ENCODE measurements around the gene WAPL. TPM values are rescaled to one million over a fixed set of nuclear protein-coding genes. Genes with fewer than 3 reads are reported as not detected.

The WAPL gene
- total and polyA plus RNA-seq, 8 donors = 7.1 to 22.0 (median 12.4) TPM

DNA sequence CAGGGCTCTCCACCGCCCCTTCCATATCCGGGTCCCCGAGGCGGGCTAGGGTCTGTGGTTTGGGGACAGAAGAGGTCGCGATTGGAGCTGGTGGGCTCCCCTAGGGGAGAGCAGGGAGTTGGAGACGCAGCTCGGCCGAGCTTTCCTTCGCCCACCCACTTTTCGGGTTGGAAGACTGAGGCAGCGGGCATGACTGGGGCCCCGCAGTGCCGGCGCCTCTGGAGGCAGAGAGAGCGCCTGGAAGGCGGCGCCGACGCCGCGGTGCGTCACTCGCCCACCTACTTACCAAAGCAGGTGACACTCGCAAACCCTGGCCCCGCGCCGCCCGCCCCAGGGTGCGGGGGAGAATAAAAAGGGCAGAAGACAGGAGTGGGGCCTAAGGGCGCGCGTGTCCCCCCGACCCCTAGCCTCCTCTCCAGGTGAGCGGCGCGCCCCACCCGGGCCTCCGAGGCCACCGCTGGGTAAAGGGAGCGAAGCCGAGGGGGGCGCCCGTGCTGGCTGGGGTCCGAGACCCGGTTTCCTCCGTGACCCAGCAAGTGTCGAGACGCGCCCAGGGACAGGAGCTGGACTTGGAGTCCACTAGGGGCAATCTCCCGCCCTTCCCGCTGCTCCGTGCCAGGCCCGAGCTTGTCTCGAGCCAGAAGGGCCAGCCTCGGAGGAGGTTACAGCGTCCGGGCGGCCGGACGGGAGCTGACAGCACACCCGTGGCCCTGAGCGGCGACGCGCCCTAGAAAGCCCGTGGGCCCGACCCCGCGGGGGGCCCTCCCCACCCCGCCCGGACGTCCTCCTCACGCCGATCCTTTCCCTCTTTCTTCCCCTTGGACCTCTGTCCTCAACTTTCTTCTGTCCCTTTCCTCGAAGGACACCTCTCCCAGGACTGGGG is 120.6 kb downstream of the WAPL start:
- no peak for FAIRE-seq
- Histone ChIP-seq H3K27me3 (no peaks in the 10 kb centered on the region), H3K4me3 (peak overlapping the region; percentile 49 to 80 (median 64)), H3K36me3 (no peaks in the 10 kb centered on the region), H3K9me3 (no peaks in the 10 kb centered on the region), H3K27ac (peak overlapping the region; percentile 84 to 97 (median 93)), H3K4me1 (peaks cover 5 to 11% (median 10%) of the 10 kb centered on the region in 3 donors)
- ATAC-seq = peak; percentile 46 to 64 (median 54)
- intact Hi-C loops (cut with DNase I) = no loop called here
- WGBS, 2 donors = 0 to 1% methylated on average over 55 to 76 of the region's 76 CpGs
- TF ChIP-seq, protein P1, sequence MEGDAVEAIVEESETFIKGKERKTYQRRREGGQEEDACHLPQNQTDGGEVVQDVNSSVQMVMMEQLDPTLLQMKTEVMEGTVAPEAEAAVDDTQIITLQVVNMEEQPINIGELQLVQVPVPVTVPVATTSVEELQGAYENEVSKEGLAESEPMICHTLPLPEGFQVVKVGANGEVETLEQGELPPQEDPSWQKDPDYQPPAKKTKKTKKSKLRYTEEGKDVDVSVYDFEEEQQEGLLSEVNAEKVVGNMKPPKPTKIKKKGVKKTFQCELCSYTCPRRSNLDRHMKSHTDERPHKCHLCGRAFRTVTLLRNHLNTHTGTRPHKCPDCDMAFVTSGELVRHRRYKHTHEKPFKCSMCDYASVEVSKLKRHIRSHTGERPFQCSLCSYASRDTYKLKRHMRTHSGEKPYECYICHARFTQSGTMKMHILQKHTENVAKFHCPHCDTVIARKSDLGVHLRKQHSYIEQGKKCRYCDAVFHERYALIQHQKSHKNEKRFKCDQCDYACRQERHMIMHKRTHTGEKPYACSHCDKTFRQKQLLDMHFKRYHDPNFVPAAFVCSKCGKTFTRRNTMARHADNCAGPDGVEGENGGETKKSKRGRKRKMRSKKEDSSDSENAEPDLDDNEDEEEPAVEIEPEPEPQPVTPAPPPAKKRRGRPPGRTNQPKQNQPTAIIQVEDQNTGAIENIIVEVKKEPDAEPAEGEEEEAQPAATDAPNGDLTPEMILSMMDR (IDR thresholded peaks at IDR 0.05) = peak in 1 of 4 donors; percentile 14
- DNase-seq = peak; percentile 63 to 91 (median 76)

DNA sequence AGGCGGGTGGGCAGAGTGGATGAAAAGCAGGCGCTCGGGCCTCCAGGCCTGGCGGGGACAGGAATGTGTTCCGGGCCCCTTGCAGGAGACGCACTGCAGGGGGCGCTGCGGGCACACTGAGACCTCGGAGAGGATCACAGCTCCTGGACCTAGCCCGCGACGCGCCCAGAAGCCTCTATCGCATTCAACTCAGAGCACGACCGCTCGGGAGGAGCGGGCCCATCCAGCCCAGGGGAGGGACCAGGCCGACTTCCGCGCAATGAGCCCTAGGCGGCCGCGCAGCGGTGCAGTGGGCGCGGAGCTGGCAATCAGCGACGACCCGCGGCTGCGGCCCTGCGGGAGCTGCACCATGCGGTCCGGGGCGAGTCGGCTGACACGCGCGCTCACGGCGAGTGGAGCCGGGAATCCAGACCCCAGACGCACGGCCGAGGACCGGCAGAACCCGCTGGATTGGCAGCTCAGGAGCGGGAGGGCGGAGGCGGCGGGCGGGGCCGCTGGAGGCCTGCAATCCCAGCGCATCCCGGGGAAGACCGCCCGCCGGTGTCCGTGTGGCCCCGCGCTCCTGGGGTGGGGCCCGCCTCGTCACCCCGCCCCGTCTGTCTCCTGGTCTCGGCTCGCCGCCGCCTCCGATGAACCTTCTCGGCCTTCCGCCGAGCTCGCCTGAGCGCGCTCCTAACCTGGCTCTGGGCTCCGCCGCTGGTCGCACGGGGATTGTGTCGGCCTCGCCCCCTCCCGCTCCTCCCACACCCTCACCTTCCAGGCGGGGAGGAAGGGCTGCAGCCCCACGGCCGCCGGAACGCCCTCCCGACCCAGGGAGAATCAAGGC is 121.5 kb downstream of the WAPL start:
- no peaks in the 10 kb centered on the region for H3K36me3 ChIP-seq
- WGBS, 2 donors = 1% methylated on average over 80 to 90 of the region's 90 CpGs
- peaks cover 5 to 11% (median 10%) of the 10 kb centered on the region in 3 donors for H3K4me1 ChIP-seq
- H3K4me3 ChIP-seq = peak overlapping the region; percentile 49 to 80 (median 64)
- DNase-seq (peak; percentile 96 to 100 (median 98)), FAIRE-seq (no peak), ATAC-seq (peak; percentile 86 to 92 (median 88))
- H3K27me3 ChIP-seq = no peaks in the 10 kb centered on the region
- peak overlapping the region; percentile 84 to 97 (median 93) for H3K27ac ChIP-seq
- intact Hi-C loops (cut with DNase I) = loop anchor here in 1 of 3 donors (10.0 kb wide), 1 partner anchor 195 kb away; no protein-coding TSS in a partner anchor
- TF ChIP-seq, protein P1 (IDR thresholded peaks at IDR 0.05) = peak; percentile 91 to 98 (median 96)
- no peaks in the 10 kb centered on the region for H3K9me3 ChIP-seq

DNA sequence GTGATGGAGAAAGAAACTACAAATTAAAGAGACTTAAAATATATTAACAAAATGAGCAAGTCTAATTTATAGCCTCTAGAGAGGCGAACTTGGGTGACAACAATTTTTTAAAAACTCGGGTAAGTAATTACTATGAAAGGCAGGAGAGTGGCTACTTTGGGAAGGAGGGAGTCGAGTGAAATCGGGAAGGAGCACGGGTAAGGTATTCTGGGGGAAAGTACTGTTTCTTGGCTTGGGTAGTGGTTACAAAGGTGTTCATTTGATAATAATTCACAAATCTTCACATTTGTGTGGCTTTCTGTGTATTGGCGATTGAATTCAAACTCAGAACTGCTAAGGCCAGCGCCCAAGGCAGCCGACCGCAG is 122.1 kb downstream of the WAPL start:
- Histone ChIP-seq H3K4me3 (peak overlapping the region in 2 of 4 donors; percentile 73 to 80), H3K9me3 (no peaks in the 10 kb centered on the region), H3K36me3 (no peaks in the 10 kb centered on the region), H3K27ac (peak overlapping the region; percentile 84 to 97 (median 93)), H3K4me1 (peaks cover 5 to 11% (median 10%) of the 10 kb centered on the region in 3 donors), H3K27me3 (no peaks in the 10 kb centered on the region)
- intact Hi-C loops (cut with DNase I) = loop anchor here in 1 of 3 donors (10.0 kb wide), 1 partner anchor 195 kb away; no protein-coding TSS in a partner anchor
- ATAC-seq = no peak
- no peak for FAIRE-seq
- TF ChIP-seq, protein P1 (IDR thresholded peaks at IDR 0.05) = no peak
- WGBS, 2 donors = 36% methylated on average over 9 of the region's 9 CpGs
- DNase-seq = no peak

DNA sequence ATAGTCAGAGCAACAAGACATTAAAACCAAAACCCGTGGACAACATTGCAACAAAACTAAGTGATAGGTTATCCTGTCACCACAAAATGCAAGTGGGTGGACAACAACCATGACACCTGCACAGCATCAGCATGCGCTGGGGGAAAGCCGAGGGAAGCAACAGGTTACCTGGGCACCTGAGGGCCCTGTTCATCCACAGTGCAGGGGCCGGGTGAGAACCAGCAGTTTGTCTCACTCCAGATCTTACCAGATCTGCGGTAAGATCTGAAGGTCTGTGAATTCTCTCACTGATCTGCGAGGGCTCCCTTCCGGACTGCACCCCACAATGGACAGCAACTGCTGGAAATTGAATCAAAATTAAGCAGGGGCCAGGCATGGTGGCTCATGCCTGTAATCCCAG is 124.5 kb downstream of the WAPL start:
- Histone ChIP-seq H3K9me3 (no peaks in the 10 kb centered on the region), H3K4me1 (peaks cover 2 to 6% (median 5%) of the 10 kb centered on the region in 3 donors), H3K27me3 (no peaks in the 10 kb centered on the region), H3K27ac (no peak overlapping the region), H3K4me3 (no peak overlapping the region), H3K36me3 (no peaks in the 10 kb centered on the region)
- WGBS, 2 donors = 73 to 76% methylated on average over 7 of the region's 7 CpGs
- intact Hi-C loops (cut with DNase I) = loop anchor here in 1 of 3 donors (10.0 kb wide), 1 partner anchor 198 kb away; no protein-coding TSS in a partner anchor
- TF ChIP-seq, protein P1 (IDR thresholded peaks at IDR 0.05) = no peak
- ATAC-seq = no peak
- DNase-seq = no peak
- FAIRE-seq = no peak
